GM12801 (cell line): ENCODE measurements around the gene GAMT.

Experiments used
- TF ChIP-seq, protein P1 (sequence below): IDR thresholded peaks from one replicate; pipeline ENCODE4 v1.5.1; 2011; ENCODE audit warnings: control low read depth; ENCODE audit not compliant: insufficient read length; ENCODE audit errors: extremely low read depth

Gene GAMT

DNA sequence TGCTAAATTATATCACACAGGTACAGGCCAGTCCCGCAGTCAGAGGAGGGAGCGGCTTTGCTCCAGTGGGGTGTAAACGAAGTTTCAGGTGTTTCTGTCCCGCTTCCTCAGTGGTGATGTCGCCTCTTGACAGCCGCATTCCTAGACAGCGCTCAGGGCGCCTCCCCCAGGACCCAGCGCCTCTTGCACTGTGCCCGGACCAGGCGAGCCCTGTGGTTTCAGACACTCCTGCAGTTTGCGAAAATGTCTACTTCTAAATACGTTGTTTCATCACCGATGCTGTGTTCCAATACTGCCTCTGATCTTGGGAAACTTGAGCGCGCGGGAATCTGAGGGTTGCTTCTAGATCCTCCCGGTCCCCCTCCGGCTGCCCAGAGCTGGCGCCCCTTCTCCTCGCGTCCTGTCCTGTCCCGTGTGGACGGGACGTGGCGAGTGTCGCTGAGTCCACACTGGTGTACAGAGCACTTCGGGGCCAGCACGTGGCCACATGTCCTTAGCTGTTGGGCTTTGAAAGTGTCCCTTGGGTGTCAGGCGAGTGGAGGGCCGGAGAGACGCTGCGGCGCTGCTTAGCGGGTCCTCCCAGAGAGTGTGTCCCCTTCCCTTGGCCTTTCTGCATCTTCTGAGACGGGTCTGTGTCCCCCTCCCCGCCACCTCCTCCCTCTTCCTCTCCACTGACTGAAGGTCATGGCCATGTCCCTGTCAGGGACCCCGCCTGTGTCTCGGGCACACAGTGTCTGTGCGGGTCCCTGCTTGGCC is 22.3 kb upstream of the GAMT start:
- TF ChIP-seq, protein P1, sequence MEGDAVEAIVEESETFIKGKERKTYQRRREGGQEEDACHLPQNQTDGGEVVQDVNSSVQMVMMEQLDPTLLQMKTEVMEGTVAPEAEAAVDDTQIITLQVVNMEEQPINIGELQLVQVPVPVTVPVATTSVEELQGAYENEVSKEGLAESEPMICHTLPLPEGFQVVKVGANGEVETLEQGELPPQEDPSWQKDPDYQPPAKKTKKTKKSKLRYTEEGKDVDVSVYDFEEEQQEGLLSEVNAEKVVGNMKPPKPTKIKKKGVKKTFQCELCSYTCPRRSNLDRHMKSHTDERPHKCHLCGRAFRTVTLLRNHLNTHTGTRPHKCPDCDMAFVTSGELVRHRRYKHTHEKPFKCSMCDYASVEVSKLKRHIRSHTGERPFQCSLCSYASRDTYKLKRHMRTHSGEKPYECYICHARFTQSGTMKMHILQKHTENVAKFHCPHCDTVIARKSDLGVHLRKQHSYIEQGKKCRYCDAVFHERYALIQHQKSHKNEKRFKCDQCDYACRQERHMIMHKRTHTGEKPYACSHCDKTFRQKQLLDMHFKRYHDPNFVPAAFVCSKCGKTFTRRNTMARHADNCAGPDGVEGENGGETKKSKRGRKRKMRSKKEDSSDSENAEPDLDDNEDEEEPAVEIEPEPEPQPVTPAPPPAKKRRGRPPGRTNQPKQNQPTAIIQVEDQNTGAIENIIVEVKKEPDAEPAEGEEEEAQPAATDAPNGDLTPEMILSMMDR, result no peak

DNA sequence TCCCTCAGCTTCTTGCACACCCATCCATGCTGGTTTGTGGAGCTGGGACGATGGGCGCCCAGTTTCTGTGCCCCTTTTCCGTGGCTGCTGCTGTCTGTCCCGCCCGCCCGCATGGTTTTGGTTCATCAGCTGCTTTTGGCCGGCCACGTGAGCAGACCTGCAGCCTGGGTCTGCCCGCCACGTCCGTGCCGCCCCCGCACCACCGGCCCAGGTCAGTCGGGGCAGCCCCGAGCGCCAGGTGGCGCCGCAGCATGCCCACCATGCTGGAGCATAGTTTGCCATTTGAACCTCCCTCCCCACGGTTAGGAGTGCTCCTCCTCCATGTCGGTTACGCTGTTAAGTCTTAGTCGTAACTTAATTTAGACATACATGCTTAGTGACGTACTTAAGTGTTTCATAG is 21.6 kb upstream of the GAMT start:
- TF ChIP-seq, protein P1, result no peak

DNA sequence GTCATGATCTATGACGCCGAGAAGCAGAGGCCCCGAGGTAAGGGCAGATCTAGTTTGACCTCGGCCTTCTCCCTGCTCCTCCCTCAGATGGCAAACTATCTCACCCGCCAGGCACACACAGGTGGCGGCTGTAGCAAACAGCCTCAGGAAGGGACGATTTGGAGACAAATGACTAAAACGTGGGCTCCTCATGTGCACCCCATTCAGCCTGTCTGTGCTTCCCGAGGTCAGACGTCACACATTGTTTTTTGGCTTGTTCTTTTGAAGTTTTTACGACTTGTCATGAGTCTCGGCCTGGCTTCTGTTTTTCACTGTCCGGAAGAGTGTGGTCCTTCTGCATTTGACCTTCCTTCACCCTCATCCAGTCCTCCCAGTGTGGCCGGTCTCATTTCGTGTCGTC is 21.0 kb upstream of the GAMT start:
- TF ChIP-seq, protein P1, result no peak

DNA sequence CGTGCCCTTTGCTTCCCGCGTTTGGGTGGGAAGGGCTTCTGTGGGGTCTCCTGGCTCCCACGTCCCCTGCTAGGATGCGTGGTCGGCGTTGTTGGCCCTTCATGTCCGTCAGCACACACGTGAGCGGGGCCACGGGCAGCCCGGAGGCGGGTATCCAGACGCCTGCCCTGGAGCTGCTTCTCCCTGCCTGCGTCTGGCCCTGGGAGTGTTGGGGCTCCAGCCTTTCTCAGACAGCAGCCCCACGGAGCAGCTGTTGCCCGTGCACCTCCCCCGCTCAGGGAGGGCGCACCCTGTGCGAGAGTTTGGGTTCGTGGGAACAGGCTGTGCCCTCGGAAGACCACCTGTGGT is 20.6 kb upstream of the GAMT start:
- TF ChIP-seq, protein P1, result no peak

DNA sequence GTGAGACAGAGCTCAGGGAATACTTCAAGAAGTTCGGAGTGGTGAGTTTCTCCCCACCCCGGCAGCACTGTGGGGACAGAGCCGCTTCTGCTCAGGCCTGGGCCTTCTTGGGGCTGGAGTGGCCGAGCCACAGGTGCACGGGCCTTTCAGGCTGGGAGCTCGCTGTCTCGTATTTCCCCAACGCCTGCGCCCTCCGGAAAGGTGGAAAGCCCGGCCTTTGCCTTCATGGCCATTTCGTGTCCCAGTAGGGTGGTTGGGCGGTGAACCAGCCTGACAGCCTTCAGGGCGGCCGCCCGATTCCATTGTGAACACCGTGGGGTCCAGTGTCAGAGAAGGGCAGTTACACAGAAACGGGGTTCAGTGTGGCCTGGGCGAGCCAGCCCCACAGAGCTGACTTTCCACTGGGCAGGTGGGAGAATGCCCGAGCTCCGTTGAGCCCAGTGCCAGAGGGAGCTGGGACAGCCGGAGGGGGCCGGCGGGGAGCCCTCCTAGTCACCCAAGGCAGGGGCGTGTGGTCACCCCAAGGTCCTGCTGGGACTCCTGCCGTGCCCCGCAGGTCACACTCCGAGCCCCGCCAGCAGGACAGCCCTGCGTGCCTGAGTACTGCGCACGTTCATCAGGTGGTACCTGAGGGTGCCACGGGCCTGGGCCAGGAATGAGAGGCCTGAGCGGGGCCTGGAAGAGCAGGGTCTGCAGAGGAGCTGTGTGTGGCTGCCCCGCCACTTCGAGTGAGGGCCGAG is 20.0 kb upstream of the GAMT start:
- TF ChIP-seq, protein P1, result no peak

DNA sequence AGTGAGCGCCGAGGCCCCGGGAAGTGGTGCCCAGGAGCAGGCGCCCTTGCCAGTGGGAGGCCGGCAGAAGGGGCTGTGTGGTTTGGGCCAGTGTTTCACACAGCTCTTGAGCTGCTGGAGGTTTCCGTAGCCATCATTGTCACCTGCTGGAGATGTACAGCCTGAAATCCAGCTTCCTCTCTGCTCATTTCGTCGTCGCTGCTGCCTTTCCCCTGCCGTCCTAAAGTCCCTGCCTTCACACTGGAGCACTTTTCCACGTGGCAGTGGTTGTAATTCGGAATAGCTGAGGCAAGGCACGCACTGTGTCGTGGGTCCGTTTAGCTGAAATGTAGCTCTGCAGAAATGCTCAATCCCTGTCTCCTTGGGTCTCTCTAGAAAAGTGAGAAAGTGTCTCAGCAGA is 19.2 kb upstream of the GAMT start:
- TF ChIP-seq, protein P1, result no peak

DNA sequence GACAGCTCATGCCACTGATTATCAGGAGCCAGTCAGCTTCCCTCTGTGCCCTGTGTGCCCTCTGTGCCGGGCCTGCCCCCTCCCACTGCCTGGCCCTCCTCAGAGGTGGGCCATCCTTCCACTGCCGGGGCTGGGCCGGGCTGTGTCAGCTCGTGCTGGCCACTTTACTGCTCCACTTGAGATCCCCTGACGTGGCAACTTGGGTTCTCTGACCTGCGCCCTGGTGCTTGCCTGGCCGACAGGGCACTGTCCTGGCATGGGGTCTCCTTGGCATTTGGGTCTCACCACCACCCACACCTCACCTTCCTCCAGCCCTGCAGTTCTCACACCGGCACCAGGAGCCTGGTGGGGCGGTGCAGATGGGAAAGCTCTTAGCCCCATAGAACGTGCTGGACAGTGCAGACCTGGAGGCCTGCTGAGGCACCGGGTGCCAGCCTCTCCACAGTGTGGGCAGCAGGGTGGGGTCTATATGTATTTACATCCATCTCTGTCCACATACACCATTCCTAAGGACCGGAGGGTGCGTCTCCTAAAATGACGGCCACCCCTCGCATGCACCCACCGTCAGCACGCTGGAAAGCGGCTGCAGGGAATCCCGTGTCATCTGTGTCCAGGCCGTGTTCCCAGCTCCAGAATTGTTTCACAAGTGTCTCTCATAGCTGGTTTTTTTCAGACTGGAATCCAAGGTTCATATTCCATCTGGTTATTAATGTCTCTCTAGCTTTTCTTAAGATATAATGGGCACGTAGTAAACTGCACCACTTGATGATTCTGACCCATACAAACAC is 17.8 kb upstream of the GAMT start:
- TF ChIP-seq, protein P1, result no peak
